ENCODE measurements around the gene ZNF407.

ZNF407 gene

GRCh38 chr18:75044791-75045190 lies 447.1 kb downstream of the ZNF407 start:
- ChIA-PET CTCF (no interaction called here), POLR2A (no interaction called here)
- Histone ChIP-seq H3K4me1 (ENCODE audit: control insufficient read depth, insufficient read depth, low read length) (no peaks in the 10 kb centered on the region), H3K9me3 (ENCODE audit: control insufficient read depth, insufficient read depth, low read depth, low read length) (no peaks in the 10 kb centered on the region), H3K36me3 (ENCODE audit: control insufficient read depth in 2 of 2, insufficient read depth in 1 of 2, low read length in 2 of 2) (no peaks in the 10 kb centered on the region), H3K4me3 (ENCODE audit: low read depth, low read length) (no peak overlapping the region), H3K27ac (ENCODE audit: extremely low read depth, low read depth, low read length) (no peak overlapping the region)
- TF ChIP-seq ZNF221 (tag by site-specific recombination; IDR thresholded peaks at IDR 0.05; ENCODE audit: borderline replicate concordance), result no peak
- TF ChIP-seq ZNF704 (tag by site-specific recombination; IDR thresholded peaks at IDR 0.05), result no peak
- no peak for TF ChIP-seq MZF1 (tag by site-specific recombination; IDR thresholded peaks at IDR 0.05; ENCODE audit: borderline replicate concordance)
- TF ChIP-seq ZFHX2 (tag by site-specific recombination; conservative IDR thresholded peaks at IDR 0.05), result no peak

- ChIA-PET POLR2A (no interaction called here), CTCF (no interaction called here)
- no peak overlapping the region for H3K4me3 ChIP-seq (ENCODE audit: low read depth, low read length)
- no peaks in the 10 kb centered on the region for H3K9me3 ChIP-seq (ENCODE audit: control insufficient read depth, insufficient read depth, low read depth, low read length)
- TF ChIP-seq ZNF184 (tag by site-specific recombination; IDR thresholded peaks at IDR 0.05) (no peak), ZNF394 (tag by site-specific recombination; IDR thresholded peaks at IDR 0.05; ENCODE audit: borderline replicate concordance) (no peak), ZBTB21 (tag by site-specific recombination; IDR thresholded peaks at IDR 0.05) (no peak), ZIC2 (tag by site-specific recombination; IDR thresholded peaks at IDR 0.05) (no peak), ZNF350 (tag by site-specific recombination; IDR thresholded peaks at IDR 0.05) (no peak), ZNF585B (tag by site-specific recombination; IDR thresholded peaks at IDR 0.05) (no peak), SCRT1 (tag by site-specific recombination; IDR thresholded peaks at IDR 0.05; ENCODE audit: borderline replicate concordance) (no peak), ZNF521 (tag by site-specific recombination; IDR thresholded peaks at IDR 0.05) (no peak), ZNF560 (tag by site-specific recombination; IDR thresholded peaks at IDR 0.05; ENCODE audit: borderline replicate concordance) (no peak), ZNF677 (tag by site-specific recombination; IDR thresholded peaks at IDR 0.05) (no peak), ZBTB20 (tag by site-specific recombination; IDR thresholded peaks at IDR 0.05) (no peak), ZNF768 (tag by site-specific recombination; IDR thresholded peaks at IDR 0.05) (no peak), ZBTB10 (tag by site-specific recombination; IDR thresholded peaks at IDR 0.05) (no peak), ZNF16 (tag by site-specific recombination; IDR thresholded peaks at IDR 0.05; ENCODE audit: low read depth) (no peak), KLF8 (tag by site-specific recombination; IDR thresholded peaks at IDR 0.05) (no peak), ZNF302 (tag by site-specific recombination; IDR thresholded peaks at IDR 0.05; ENCODE audit: low read depth) (no peak), KLF9 (tag by site-specific recombination; IDR thresholded peaks at IDR 0.05; ENCODE audit: low read depth) (no peak), ZNF121 (tag by site-specific recombination; IDR thresholded peaks at IDR 0.05) (no peak), ZNF423 (tag by site-specific recombination; IDR thresholded peaks at IDR 0.05) (no peak), ZNF600 (tag by site-specific recombination; IDR thresholded peaks at IDR 0.05) (no peak)
- H3K36me3 ChIP-seq (ENCODE audit: control insufficient read depth in 2 of 2, insufficient read depth in 1 of 2, low read length in 2 of 2), result no peaks in the 10 kb centered on the region
- no peak overlapping the region for H3K27ac ChIP-seq (ENCODE audit: extremely low read depth, low read depth, low read length)
- H3K4me1 ChIP-seq (ENCODE audit: control insufficient read depth, insufficient read depth, low read length), result no peaks in the 10 kb centered on the region
Measured at GRCh38 chr18:75045272-75045671, 447.6 kb downstream of the ZNF407 start.

Data from HEK293 (cell line).